Measurements from ENCODE around the gene PARG. TPM values are rescaled to one million over a fixed set of nuclear protein-coding genes. Genes with fewer than 3 reads are reported as not detected.
"Not testable (repeated sequence)": the region's sequence is repeated elsewhere in the genome, so short reads cannot be mapped to it uniquely, and the experiment has no call there.

PARG gene
- total RNA-seq, 4 donors from 2014 or later: 31.8 to 40.2 (median 35.6) TPM

DNA sequence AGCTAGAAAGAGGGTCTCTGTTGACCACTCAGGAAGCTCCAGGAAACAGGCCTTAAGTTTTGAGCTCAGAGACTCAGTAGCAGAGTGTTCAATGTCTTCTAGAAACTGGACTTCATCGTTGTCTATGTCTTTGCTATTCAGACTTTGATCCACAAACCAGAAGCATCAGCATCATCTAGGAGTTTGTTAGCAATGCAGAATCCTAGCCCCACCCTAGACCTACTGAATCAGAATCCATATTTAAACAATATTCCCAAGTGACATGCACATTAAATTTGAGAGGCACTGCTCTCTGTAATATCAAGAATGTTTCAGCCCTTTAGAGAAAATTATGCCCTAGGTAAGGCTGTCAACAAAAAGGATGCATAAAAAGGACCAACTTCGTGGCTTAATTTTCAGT, 166.8 kb downstream of the PARG start:
- no peak for DNase-seq (ENCODE audit: low spot score in 2 of 2)
- Histone ChIP-seq H3K27me3 (peaks cover 0 to 12% of the 10 kb centered on the region in 2 donors), H3K36me3 (no peaks in the 10 kb centered on the region), H3K27ac (no peak overlapping the region), H3K4me3 (no peak overlapping the region), H3K9me3 (peaks cover 0 to 4% (median 0%) of the 10 kb centered on the region in 4 donors), H3K4me1 (no peaks in the 10 kb centered on the region)
- 75 to 76% methylated on average over 2 of the region's 2 CpGs for WGBS, 2 donors
- no peak for TF ChIP-seq EP300 (IDR thresholded peaks at IDR 0.05)
- TF ChIP-seq, protein P1, sequence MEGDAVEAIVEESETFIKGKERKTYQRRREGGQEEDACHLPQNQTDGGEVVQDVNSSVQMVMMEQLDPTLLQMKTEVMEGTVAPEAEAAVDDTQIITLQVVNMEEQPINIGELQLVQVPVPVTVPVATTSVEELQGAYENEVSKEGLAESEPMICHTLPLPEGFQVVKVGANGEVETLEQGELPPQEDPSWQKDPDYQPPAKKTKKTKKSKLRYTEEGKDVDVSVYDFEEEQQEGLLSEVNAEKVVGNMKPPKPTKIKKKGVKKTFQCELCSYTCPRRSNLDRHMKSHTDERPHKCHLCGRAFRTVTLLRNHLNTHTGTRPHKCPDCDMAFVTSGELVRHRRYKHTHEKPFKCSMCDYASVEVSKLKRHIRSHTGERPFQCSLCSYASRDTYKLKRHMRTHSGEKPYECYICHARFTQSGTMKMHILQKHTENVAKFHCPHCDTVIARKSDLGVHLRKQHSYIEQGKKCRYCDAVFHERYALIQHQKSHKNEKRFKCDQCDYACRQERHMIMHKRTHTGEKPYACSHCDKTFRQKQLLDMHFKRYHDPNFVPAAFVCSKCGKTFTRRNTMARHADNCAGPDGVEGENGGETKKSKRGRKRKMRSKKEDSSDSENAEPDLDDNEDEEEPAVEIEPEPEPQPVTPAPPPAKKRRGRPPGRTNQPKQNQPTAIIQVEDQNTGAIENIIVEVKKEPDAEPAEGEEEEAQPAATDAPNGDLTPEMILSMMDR (IDR thresholded peaks at IDR 0.05): no peak
- no peak for TF ChIP-seq POLR2A (IDR thresholded peaks at IDR 0.05)

DNA sequence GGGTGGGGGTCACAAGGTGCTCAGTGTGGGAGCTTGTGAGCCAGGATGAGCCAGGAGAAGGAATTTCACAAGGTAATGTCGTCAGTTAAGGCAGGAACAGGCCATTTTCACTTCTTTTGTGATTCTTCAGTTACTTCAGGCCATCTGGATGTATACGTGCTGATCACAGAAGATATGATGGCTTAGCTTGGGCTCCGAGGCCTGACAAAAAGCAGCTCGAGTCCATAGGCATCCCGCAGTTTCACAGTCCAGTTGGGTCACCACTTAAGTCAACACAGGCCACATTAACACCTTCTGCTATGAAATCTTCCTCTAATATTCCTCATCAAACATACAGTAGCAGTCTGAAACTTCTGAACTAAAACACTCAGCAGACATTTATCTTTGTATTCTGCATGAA, 168.9 kb downstream of the PARG start:
- not testable (repeated sequence) for H3K27ac ChIP-seq; H3K36me3 ChIP-seq; DNase-seq (ENCODE audit: low spot score in 2 of 2); H3K4me3 ChIP-seq; H3K4me1 ChIP-seq
- WGBS, 2 donors: 36 to 48% methylated on average over 5 of the region's 5 CpGs
- Histone ChIP-seq H3K27me3 (peaks cover 0 to 32% of the 10 kb centered on the region in 2 donors), H3K9me3 (peaks cover 0 to 11% (median 0%) of the 10 kb centered on the region in 4 donors)

DNA sequence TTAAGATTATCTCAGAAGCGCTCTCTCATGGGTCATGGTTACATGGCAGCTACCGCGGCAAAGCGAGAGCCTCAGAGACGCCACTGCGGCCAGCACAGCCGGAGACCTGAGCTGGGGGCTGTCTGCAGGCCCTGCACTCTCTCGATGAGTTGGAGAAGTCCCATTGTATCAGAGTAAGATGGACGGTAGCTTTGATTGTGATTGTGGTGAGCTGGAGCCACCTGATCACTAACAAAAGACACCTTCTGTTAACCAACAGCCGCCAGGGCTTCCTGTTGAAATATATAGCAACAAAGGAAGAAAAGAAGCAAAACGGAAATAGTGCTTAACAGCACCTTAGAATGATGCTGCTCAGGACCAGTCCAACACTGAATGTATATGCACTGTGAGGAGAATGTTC, 170.8 kb downstream of the PARG start:
- WGBS, 2 donors: 43 to 45% methylated on average over 11 of the region's 11 CpGs
- not testable (repeated sequence) for H3K27ac ChIP-seq; DNase-seq (ENCODE audit: low spot score in 2 of 2); H3K36me3 ChIP-seq; H3K4me1 ChIP-seq; H3K4me3 ChIP-seq
- H3K9me3 ChIP-seq: peaks cover 0 to 27% (median 0%) of the 10 kb centered on the region in 4 donors
- peaks cover 0 to 39% of the 10 kb centered on the region in 2 donors for H3K27me3 ChIP-seq

DNA sequence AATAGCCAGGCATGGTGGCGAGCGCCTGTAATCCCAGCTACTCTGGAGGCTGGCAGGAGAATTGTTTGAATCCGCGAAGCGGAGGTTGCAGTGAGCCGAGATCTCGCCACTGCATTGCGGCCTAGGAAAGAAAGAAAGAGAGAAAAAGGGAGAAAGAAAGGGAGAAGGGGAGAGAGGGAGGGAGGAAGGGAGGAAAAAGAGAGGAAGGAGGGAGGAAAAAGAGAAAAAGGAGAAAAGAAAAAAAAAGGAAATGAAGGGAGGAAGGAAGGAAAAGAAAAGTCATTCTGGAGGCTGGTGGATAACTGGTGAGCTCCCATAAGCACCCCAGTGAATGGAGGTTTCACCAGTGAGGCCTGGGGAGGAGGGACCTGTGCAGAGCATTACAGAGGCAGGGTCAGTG, 172.1 kb downstream of the PARG start:
- Histone ChIP-seq H3K4me3 (no peak overlapping the region), H3K27me3 (peaks cover 0 to 46% of the 10 kb centered on the region in 2 donors)
- 94 to 96% methylated on average over 8 of the region's 8 CpGs for WGBS, 2 donors

DNA sequence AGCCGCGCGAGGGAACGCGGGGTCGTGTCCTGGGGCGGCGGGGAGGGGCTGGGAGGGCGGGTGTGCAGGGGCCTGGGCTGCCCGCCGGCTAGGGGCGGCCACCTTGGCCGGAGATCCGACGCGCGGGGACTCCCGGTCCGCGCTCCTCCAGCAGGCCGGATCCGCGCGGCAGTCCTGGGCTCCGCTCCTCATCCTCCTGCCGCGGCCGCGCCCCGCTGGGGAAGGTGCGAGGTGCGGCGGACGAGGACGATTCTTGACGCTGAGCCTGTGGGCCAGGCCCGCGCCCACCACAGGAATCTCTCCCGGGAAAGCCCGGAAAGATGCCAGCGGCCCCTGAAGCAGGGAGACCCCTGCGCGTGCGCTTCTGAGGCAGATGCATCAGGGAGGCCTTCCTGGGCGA, 173.1 kb downstream of the PARG start:
- Histone ChIP-seq H3K36me3 (no peaks in the 10 kb centered on the region), H3K4me1 (no peaks in the 10 kb centered on the region), H3K4me3 (no peak overlapping the region), H3K27me3 (peaks cover 0 to 52% of the 10 kb centered on the region in 2 donors), H3K9me3 (peaks cover 0 to 28% (median 0%) of the 10 kb centered on the region in 4 donors), H3K27ac (no peak overlapping the region)
- TF ChIP-seq EP300 (IDR thresholded peaks at IDR 0.05) (no peak), POLR2A (IDR thresholded peaks at IDR 0.05) (no peak)
- TF ChIP-seq, protein P1 (IDR thresholded peaks at IDR 0.05): no peak
- 6 to 7% methylated on average over 14 to 23 of the region's 45 CpGs for WGBS, 2 donors
- DNase-seq (ENCODE audit: low spot score in 2 of 2): no peak

More for the DNA sequence above, 172.1 kb downstream of the PARG start:
- no peak overlapping the region for H3K27ac ChIP-seq
- peaks cover 0 to 28% (median 0%) of the 10 kb centered on the region in 4 donors for H3K9me3 ChIP-seq
- H3K36me3 ChIP-seq: no peaks in the 10 kb centered on the region
- no peaks in the 10 kb centered on the region for H3K4me1 ChIP-seq
- no peak for DNase-seq (ENCODE audit: low spot score in 2 of 2)
- TF ChIP-seq EP300 (IDR thresholded peaks at IDR 0.05): no peak
- no peak for TF ChIP-seq POLR2A (IDR thresholded peaks at IDR 0.05)
- TF ChIP-seq, protein P1 (IDR thresholded peaks at IDR 0.05): no peak

DNA sequence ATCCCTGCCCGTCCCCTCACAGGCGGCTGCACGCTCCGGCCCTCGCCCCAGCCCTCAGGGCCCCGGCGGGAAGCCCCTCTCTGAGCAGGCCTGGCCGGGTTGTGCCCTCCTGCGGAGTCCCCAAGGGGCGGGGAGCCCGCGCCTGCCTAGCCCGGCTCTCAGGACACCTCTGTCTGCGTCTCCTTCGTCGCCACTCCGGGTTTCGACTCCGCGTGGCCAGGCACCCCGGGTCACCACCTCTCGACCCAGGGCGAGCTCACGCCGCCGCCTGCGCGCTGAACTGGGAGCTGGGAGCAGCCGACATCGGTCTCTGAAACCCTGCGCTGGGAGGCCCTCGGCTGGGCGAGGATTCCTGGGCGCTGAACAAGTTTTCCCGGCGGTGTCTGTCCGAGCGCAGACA, 173.5 kb downstream of the PARG start:
- 9% methylated on average over 34 of the region's 38 CpGs; no CpG with 5 or more reads in 1 of the 2 donors for WGBS, 2 donors
- H3K27me3 ChIP-seq: peaks cover 0 to 56% of the 10 kb centered on the region in 2 donors
- TF ChIP-seq EP300 (IDR thresholded peaks at IDR 0.05) (no peak), POLR2A (IDR thresholded peaks at IDR 0.05) (no peak)
- TF ChIP-seq, protein P1 (IDR thresholded peaks at IDR 0.05): no peak

More for the DNA sequence above, 173.5 kb downstream of the PARG start:
- H3K4me1 ChIP-seq: no peaks in the 10 kb centered on the region
- H3K9me3 ChIP-seq: peaks cover 0 to 28% (median 0%) of the 10 kb centered on the region in 4 donors
- no peaks in the 10 kb centered on the region for H3K36me3 ChIP-seq
- no peak overlapping the region for H3K27ac ChIP-seq
- no peak for DNase-seq (ENCODE audit: low spot score in 2 of 2)
- no peak overlapping the region for H3K4me3 ChIP-seq

Small RNA genes within 50 kb of the gene (small RNA-seq; reads per million reads assigned to genes)
- gene RNA5SP317 (not detected), gene SNORA74C-2 (not detected)

Other genes with a start within 250 kb of the PARG start
- not detected for gene OGDHL, start 179.7 kb downstream of the PARG start, total RNA-seq
- gene TIMM23B, start within 50 bp of the PARG start, total RNA-seq: 10 to 100 TPM; 27.8 to 39.4 (median 28.4) TPM
- 10 to 100 TPM; 17.7 to 37.5 (median 28.7) TPM for gene AGAP6, start 46.4 kb upstream of the PARG start, total RNA-seq
- 10 to 100 TPM; 25.7 to 41.7 (median 37.8) TPM for gene WASHC2A, start 125.9 kb upstream of the PARG start, total RNA-seq

Measured in tibial nerve (tissue), 4 donors.